WERI-Rb-1 (cell line): ENCODE data around the gene PRSS2.

Experiments
- DNase-seq: peaks from one replicate; pipeline ENCODE4 v3.0.0-alpha.2; 2020
- H3K27ac ChIP-seq: fragments of 250-450 bp; sonication (Bioruptor Pico); 2 replicates; pipeline ENCODE4 v1.5.1; 2020; ENCODE audit warnings: mild to moderate bottlenecking, moderate library complexity
- H3K27me3 ChIP-seq: fragments of 250-450 bp; sonication (Bioruptor Pico); 2 replicates; pipeline ENCODE4 v1.5.1; 2021; ENCODE audit warnings: mild to moderate bottlenecking, low read depth, moderate library complexity; ENCODE audit not compliant: insufficient read depth, severe bottlenecking
- H3K36me3 ChIP-seq: fragments of 250-450 bp; sonication (Bioruptor Pico); 2 replicates; pipeline ENCODE4 v1.5.1; 2020; ENCODE audit warnings: mild to moderate bottlenecking, moderate library complexity
- H3K4me3 ChIP-seq: 2 replicates; pipeline ENCODE4 v1.5.1; 2011; ENCODE audit warnings: low read depth, mild to moderate bottlenecking, control low read depth, low read length
- H3K9me3 ChIP-seq: fragments of 250-450 bp; sonication (Bioruptor Pico); 2 replicates; pipeline ENCODE4 v1.5.1; 2021; ENCODE audit warnings: mild to moderate bottlenecking, moderate library complexity; ENCODE audit not compliant: severe bottlenecking
- TF ChIP-seq, protein P1 (sequence below): IDR thresholded peaks from 2 replicates; pipeline ENCODE4 v1.5.1; 2011; ENCODE audit warnings: low read depth, mild to moderate bottlenecking, control low read depth, inconsistent platforms, low read length

PRSS2 gene

GRCh38 chr7:142799437-142799835 lies 28.7 kb downstream of the PRSS2 start:
- Histone ChIP-seq H3K27ac (no peak overlapping the region), H3K4me3 (no peak overlapping the region), H3K36me3 (no peaks in the 10 kb centered on the region), H3K9me3 (no peaks in the 10 kb centered on the region), H3K27me3 (no peaks in the 10 kb centered on the region)
- no peak for DNase-seq
- TF ChIP-seq, protein P1, sequence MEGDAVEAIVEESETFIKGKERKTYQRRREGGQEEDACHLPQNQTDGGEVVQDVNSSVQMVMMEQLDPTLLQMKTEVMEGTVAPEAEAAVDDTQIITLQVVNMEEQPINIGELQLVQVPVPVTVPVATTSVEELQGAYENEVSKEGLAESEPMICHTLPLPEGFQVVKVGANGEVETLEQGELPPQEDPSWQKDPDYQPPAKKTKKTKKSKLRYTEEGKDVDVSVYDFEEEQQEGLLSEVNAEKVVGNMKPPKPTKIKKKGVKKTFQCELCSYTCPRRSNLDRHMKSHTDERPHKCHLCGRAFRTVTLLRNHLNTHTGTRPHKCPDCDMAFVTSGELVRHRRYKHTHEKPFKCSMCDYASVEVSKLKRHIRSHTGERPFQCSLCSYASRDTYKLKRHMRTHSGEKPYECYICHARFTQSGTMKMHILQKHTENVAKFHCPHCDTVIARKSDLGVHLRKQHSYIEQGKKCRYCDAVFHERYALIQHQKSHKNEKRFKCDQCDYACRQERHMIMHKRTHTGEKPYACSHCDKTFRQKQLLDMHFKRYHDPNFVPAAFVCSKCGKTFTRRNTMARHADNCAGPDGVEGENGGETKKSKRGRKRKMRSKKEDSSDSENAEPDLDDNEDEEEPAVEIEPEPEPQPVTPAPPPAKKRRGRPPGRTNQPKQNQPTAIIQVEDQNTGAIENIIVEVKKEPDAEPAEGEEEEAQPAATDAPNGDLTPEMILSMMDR, result no peak

GRCh38 chr7:142800088-142800487 lies 29.3 kb downstream of the PRSS2 start:
- Histone ChIP-seq H3K4me3 (no peak overlapping the region), H3K27ac (no peak overlapping the region), H3K27me3 (no peaks in the 10 kb centered on the region), H3K36me3 (no peaks in the 10 kb centered on the region), H3K9me3 (no peaks in the 10 kb centered on the region)
- no peak for DNase-seq
- TF ChIP-seq, protein P1, result no peak

- Histone ChIP-seq H3K4me3 (no peak overlapping the region), H3K36me3 (no peaks in the 10 kb centered on the region), H3K27ac (no peak overlapping the region), H3K9me3 (no peaks in the 10 kb centered on the region), H3K27me3 (no peaks in the 10 kb centered on the region)
- TF ChIP-seq, protein P1, result no peak
- no peak for DNase-seq
Observed at GRCh38 chr7:142800699-142801260, 30.0 kb downstream of the PRSS2 start.

DNA sequence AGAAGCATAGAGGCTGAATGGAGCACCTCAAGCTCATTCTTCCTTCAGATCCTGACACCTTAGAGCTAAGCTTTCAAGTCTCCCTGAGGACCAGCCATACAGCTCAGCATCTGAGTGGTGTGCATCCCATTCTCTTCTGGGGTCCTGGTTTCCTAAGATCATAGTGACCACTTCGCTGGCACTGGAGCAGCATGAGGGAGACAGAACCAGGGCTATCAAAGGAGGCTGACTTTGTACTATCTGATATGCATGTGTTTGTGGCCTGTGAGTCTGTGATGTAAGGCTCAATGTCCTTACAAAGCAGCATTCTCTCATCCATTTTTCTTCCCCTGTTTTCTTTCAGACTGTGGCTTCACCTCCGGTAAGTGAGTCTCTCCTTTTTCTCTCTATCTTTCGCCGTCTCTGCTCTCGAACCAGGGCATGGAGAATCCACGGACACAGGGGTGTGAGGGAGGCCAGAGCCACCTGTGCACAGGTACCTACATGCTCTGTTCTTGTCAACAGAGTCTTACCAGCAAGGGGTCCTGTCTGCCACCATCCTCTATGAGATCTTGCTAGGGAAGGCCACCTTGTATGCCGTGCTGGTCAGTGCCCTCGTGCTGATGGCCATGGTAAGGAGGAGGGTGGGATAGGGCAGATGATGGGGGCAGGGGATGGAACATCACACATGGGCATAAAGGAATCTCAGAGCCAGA lies 31.0 kb downstream of the PRSS2 start:
- H3K27me3 ChIP-seq, result no peaks in the 10 kb centered on the region
- no peaks in the 10 kb centered on the region for H3K9me3 ChIP-seq
- H3K36me3 ChIP-seq, result no peaks in the 10 kb centered on the region
- no peak overlapping the region for H3K27ac ChIP-seq
- no peak for DNase-seq
- no peak overlapping the region for H3K4me3 ChIP-seq
- TF ChIP-seq, protein P1, result no peak

GRCh38 chr7:142802301-142802700 lies 31.5 kb downstream of the PRSS2 start:
- Histone ChIP-seq H3K27me3 (no peaks in the 10 kb centered on the region), H3K4me3 (no peak overlapping the region), H3K36me3 (no peaks in the 10 kb centered on the region), H3K27ac (no peak overlapping the region), H3K9me3 (no peaks in the 10 kb centered on the region)
- TF ChIP-seq, protein P1, result no peak
- no peak for DNase-seq

- TF ChIP-seq, protein P1, result no peak
- DNase-seq, result no peak
- no peaks in the 10 kb centered on the region for H3K27me3 ChIP-seq
- no peak overlapping the region for H3K27ac ChIP-seq
- no peaks in the 10 kb centered on the region for H3K36me3 ChIP-seq
- H3K4me3 ChIP-seq, result no peak overlapping the region
- H3K9me3 ChIP-seq, result no peaks in the 10 kb centered on the region
Observed at GRCh38 chr7:142803901-142804300, 33.1 kb downstream of the PRSS2 start.
